ENCODE measurements around the gene FNDC3B.

The FNDC3B gene

GRCh38 chr3:172154768-172155664 is 115.6 kb downstream of the FNDC3B start:
- no peak for DNase-seq

GRCh38 chr3:172155897-172156585 is 116.7 kb downstream of the FNDC3B start:
- no peak for DNase-seq

GRCh38 chr3:172156586-172156955 is 117.2 kb downstream of the FNDC3B start:
- DNase-seq: no peak

- no peak for DNase-seq
Observed at GRCh38 chr3:172157564-172158258, 118.3 kb downstream of the FNDC3B start.

- DNase-seq: no peak
Observed at GRCh38 chr3:172158741-172159140, 119.4 kb downstream of the FNDC3B start.

GRCh38 chr3:172159376-172159775 is 120.0 kb downstream of the FNDC3B start:
- DNase-seq: no peak

GRCh38 chr3:172159962-172160538 is 120.7 kb downstream of the FNDC3B start:
- DNase-seq: no peak

GRCh38 chr3:172161133-172161789 is 121.9 kb downstream of the FNDC3B start:
- no peak for DNase-seq

GRCh38 chr3:172161959-172162358 is 122.6 kb downstream of the FNDC3B start:
- no peak for DNase-seq

GRCh38 chr3:172163320-172163719 is 123.9 kb downstream of the FNDC3B start:
- DNase-seq: no peak

GRCh38 chr3:172164620-172165362 is 125.4 kb downstream of the FNDC3B start:
- no peak for DNase-seq

GRCh38 chr3:172166261-172166660 is 126.9 kb downstream of the FNDC3B start:
- no peak for DNase-seq

GRCh38 chr3:172166890-172167289 is 127.5 kb downstream of the FNDC3B start:
- no peak for DNase-seq

GRCh38 chr3:172167892-172168648 is 128.7 kb downstream of the FNDC3B start:
- no peak for DNase-seq

- DNase-seq: no peak
Observed at GRCh38 chr3:172170073-172170709, 130.8 kb downstream of the FNDC3B start.

- DNase-seq: no peak
Observed at GRCh38 chr3:172170841-172171240, 131.5 kb downstream of the FNDC3B start.

- no peak for DNase-seq
Observed at GRCh38 chr3:172171396-172172075, 132.2 kb downstream of the FNDC3B start.

GRCh38 chr3:172173316-172174254 is 134.2 kb downstream of the FNDC3B start:
- DNase-seq: no peak

All from stimulated activated CD4-positive, alpha-beta T cell treated with anti-CD3 and anti-CD28 coated beads, Interleukin-4, amount 100 ng/mL, for 4 hours (primary cell).